H1 (cell line): ENCODE measurements around the gene PNO1.

Experiments
- FOSL1 ChIP-seq: IDR thresholded peaks from 2 replicates; pipeline ENCODE4 v1.6.1; 2011; ENCODE audit warnings: mild to moderate bottlenecking, low read depth, low read length, moderate library complexity; ENCODE audit not compliant: insufficient read depth
- JUND ChIP-seq: IDR thresholded peaks from 2 replicates; pipeline ENCODE4 v1.6.1; 2011; ENCODE audit warnings: mild to moderate bottlenecking, improper control_type of control experiment, low read length
- POLR2A ChIP-seq, 2 experiments: IDR thresholded peaks; 1 replicate in 1 of 2; 2 replicates in 1 of 2; pipeline ENCODE4 v1.6.1; 2011; ENCODE audit warnings: low read depth in 2 of 2, low read length in 2 of 2, mild to moderate bottlenecking in 2 of 2; ENCODE audit errors: control extremely low read depth in 1 of 2
- POLR2AphosphoS5 ChIP-seq: IDR thresholded peaks from 2 replicates; pipeline ENCODE4 v1.6.1; 2011; ENCODE audit warnings: low read depth, low read length
- ZNF274 ChIP-seq: IDR thresholded peaks from 2 replicates; pipeline ENCODE4 v1.7.0; 2012; ENCODE audit warnings: low read length, borderline replicate concordance; ENCODE audit errors: extremely low read depth
- TF ChIP-seq, protein P1 (sequence below): IDR thresholded peaks from 2 replicates; pipeline ENCODE4 v1.6.1; 2011; ENCODE audit warnings: low read depth, mild to moderate bottlenecking, low read length; ENCODE audit not compliant: insufficient read depth
- TF ChIP-seq, protein P2 (sequence below), 3 experiments: IDR thresholded peaks; 1 replicate in 2 of 3; 2 replicates in 1 of 3; pipeline versions ENCODE4 v1.5.1 to v1.6.1; 2011; ENCODE audit warnings: low read length in 3 of 3, mild to moderate bottlenecking in 3 of 3, inconsistent platforms in 2 of 3, low read depth in 1 of 3, moderate library complexity in 1 of 3; ENCODE audit not compliant: insufficient read depth in 1 of 3; ENCODE audit errors: control extremely low read depth in 1 of 3

DNA sequence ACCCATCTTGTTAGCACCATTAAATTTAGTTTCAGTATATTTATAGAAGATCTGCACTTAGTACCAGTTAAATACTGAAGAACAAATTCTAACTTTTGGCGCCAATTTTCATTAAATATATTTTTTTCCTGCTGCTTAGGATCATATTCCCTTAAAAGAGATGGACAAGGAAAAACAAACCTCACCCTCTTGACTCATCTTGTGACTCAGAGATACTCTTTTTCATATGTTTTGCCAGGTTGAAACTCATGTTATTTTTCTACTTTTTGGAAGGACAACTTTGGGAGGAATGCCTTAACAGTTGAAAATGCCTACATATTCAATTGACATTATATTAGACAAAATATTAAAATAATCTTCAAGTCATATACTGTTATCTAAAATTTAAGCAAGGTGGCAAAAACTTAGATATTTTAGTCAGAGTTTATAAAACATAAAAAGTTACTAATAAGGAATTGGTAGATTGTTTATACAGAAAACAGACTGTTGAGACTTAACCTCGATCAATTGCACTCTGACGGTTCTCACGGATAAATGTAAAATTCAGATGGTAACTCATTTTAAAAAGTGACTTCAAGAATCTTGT lies 36.2 kb downstream of the PNO1 start:
- TF ChIP-seq ZNF274 (no peak), POLR2AphosphoS5 (no peak), JUND (no peak), FOSL1 (no peak), POLR2A (IDR thresholded peaks at IDR 0.05; ENCODE audit: control extremely low read depth in 1 of 2, low read depth in 2 of 2, low read length in 2 of 2) (no peak)
- TF ChIP-seq, protein P1, sequence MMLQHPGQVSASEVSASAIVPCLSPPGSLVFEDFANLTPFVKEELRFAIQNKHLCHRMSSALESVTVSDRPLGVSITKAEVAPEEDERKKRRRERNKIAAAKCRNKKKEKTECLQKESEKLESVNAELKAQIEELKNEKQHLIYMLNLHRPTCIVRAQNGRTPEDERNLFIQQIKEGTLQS = no peak
- TF ChIP-seq, protein P2, sequence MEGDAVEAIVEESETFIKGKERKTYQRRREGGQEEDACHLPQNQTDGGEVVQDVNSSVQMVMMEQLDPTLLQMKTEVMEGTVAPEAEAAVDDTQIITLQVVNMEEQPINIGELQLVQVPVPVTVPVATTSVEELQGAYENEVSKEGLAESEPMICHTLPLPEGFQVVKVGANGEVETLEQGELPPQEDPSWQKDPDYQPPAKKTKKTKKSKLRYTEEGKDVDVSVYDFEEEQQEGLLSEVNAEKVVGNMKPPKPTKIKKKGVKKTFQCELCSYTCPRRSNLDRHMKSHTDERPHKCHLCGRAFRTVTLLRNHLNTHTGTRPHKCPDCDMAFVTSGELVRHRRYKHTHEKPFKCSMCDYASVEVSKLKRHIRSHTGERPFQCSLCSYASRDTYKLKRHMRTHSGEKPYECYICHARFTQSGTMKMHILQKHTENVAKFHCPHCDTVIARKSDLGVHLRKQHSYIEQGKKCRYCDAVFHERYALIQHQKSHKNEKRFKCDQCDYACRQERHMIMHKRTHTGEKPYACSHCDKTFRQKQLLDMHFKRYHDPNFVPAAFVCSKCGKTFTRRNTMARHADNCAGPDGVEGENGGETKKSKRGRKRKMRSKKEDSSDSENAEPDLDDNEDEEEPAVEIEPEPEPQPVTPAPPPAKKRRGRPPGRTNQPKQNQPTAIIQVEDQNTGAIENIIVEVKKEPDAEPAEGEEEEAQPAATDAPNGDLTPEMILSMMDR (IDR thresholded peaks at IDR 0.05; ENCODE audit: control extremely low read depth in 1 of 3, insufficient read depth in 1 of 3, low read depth in 1 of 3, low read length in 3 of 3) = no peak
